Esophagus squamous epithelium (tissue), 5 donors: ENCODE data around the gene TLE6. TPM values are rescaled to one million over a fixed set of nuclear protein-coding genes. Genes with fewer than 3 reads are reported as not detected.
"Not testable (repeated sequence)": the region's sequence is repeated elsewhere in the genome, so short reads cannot be mapped to it uniquely, and the experiment has no call there.

Experiments used
- DNase-seq: peaks from one replicate; lab custom pipeline; 2025; lab: John Stamatoyannopoulos, UW
- H3K27ac ChIP-seq, 4 donors: fragments of 200-600 bp; sonication (generic); one replicate each; pipeline ENCODE4 v1.5.1; 2016 to 2019; ENCODE audit warnings: mild to moderate bottlenecking in 1 of 4
- H3K27me3 ChIP-seq, 4 donors: fragments of 200-600 bp; sonication (generic); 1 replicate in 3 of 4; 2 replicates in 1 of 4; pipeline versions ENCODE4 v1.5.1 to v1.6.0; 2017 to 2021; ENCODE audit warnings: antibody characterized with exemption in 1 of 4
- H3K36me3 ChIP-seq, 3 donors: fragments of 200-600 bp; sonication (generic); one replicate each; pipeline ENCODE4 v1.5.1; 2016 to 2019
- H3K4me1 ChIP-seq, 3 donors: fragments of 200-600 bp; sonication (generic); one replicate each; pipeline ENCODE4 v1.5.1; 2017 to 2019
- H3K4me3 ChIP-seq, 4 donors: fragments of 200-600 bp; sonication (generic); 1 replicate in 3 of 4; 2 replicates in 1 of 4; pipeline ENCODE4 v1.5.1; 2016 to 2019; ENCODE audit warnings: mild to moderate bottlenecking in 2 of 4, moderate library complexity in 1 of 4
- H3K9me3 ChIP-seq, 3 donors: fragments of 200-600 bp; sonication (generic); one replicate each; pipeline ENCODE4 v1.5.1; 2016 to 2019
- CTCF ChIP-seq, 6 experiments: fragments of 450-650 bp in 4 of 6; fragments of 200-600 bp in 2 of 6; sonication (generic) in 2 of 6; IDR thresholded peaks; one replicate each; pipeline ENCODE4 v1.5.1; 2016 to 2019; ENCODE audit warnings: antibody characterized with exemption in 6 of 6, mild to moderate bottlenecking in 4 of 6, moderate library complexity in 4 of 6
- POLR2A ChIP-seq, 4 donors: fragments of 450-650 bp; IDR thresholded peaks; one replicate each; pipeline ENCODE4 v1.6.1; 2017; ENCODE audit warnings: antibody characterized with exemption in 4 of 4, mild to moderate bottlenecking in 4 of 4, moderate library complexity in 3 of 4
- WGBS, 2 donors: methylation state at CpG; one replicate each; pipeline ENCODE4 v1.1.5; 2018; 5-methylcytosine and 5-hydroxymethylcytosine counted together
- intact Hi-C: fragments of 100-400 bp; cut with DNase I; formaldehyde crosslinking; loops from one replicate; pipeline ENCODE4 v1.15.0; 2022
- total RNA-seq, 4 donors: library from RNA; depleted of rRNA; stranded (reverse); fragments of >200 nt; gene quantifications; one replicate each; pipeline ENCODE4 v1.1.0, GENCODE V29; 2016
- donor health status: DM: yes; HTN: yes; CAD: no.

TLE6 gene
- total RNA-seq, 4 donors from 2014 or later: 0.59 to 3.3 (median 1.9) TPM; not detected in 1

GRCh38 chr19:2986951-2987524, 9.7 kb downstream of the TLE6 start:
- intact Hi-C loops: no loop called here
- Histone ChIP-seq H3K36me3 (no peaks in the 10 kb centered on the region), H3K9me3 (no peaks in the 10 kb centered on the region), H3K4me3 (no peak overlapping the region), H3K4me1 (peaks cover 17 to 25% (median 18%) of the 10 kb centered on the region in 3 donors), H3K27ac (no peak overlapping the region), H3K27me3 (peaks cover 0 to 21% (median 0%) of the 10 kb centered on the region in 4 donors)
- no peak for TF ChIP-seq POLR2A (IDR thresholded peaks at IDR 0.05)
- WGBS, 2 donors: 29 to 66% methylated on average over 1 to 7 of the region's 20 CpGs
- DNase-seq: no peak

GRCh38 chr19:2987797-2988196, 10.4 kb downstream of the TLE6 start:
- no peak overlapping the region for H3K27ac ChIP-seq
- WGBS, 2 donors: 80% methylated on average over 2 of the region's 12 CpGs; no CpG with 5 or more reads in 1 of the 2 donors
- DNase-seq: no peak
- no peak overlapping the region for H3K4me3 ChIP-seq
- H3K4me1 ChIP-seq: peaks cover 13 to 18% (median 13%) of the 10 kb centered on the region in 3 donors
- peaks cover 0 to 21% (median 0%) of the 10 kb centered on the region in 4 donors for H3K27me3 ChIP-seq
- no peak for TF ChIP-seq CTCF (IDR thresholded peaks at IDR 0.05)
- no peak for TF ChIP-seq POLR2A (IDR thresholded peaks at IDR 0.05)
- intact Hi-C loops: no loop called here
- H3K36me3 ChIP-seq: no peaks in the 10 kb centered on the region
- no peaks in the 10 kb centered on the region for H3K9me3 ChIP-seq

- intact Hi-C loops: no loop called here
- Histone ChIP-seq H3K36me3 (no peaks in the 10 kb centered on the region), H3K9me3 (no peaks in the 10 kb centered on the region), H3K4me3 (no peak overlapping the region), H3K27ac (no peak overlapping the region), H3K4me1 (peaks cover 5 to 10% (median 6%) of the 10 kb centered on the region in 3 donors), H3K27me3 (peaks cover 0 to 19% (median 0%) of the 10 kb centered on the region in 4 donors)
- no peak for TF ChIP-seq POLR2A (IDR thresholded peaks at IDR 0.05)
- no peak for TF ChIP-seq CTCF (IDR thresholded peaks at IDR 0.05)
- 89 to 100% methylated on average over 3 of the region's 3 CpGs for WGBS, 2 donors
- DNase-seq: no peak
These were observed 11.2 kb downstream of the TLE6 start for GRCh38 chr19:2988568-2988967.

- Histone ChIP-seq H3K27me3 (peaks cover 0 to 11% (median 0%) of the 10 kb centered on the region in 4 donors), H3K9me3 (no peaks in the 10 kb centered on the region), H3K36me3 (no peaks in the 10 kb centered on the region), H3K27ac (no peak overlapping the region), H3K4me3 (no peak overlapping the region), H3K4me1 (peaks cover 0 to 2% (median 0%) of the 10 kb centered on the region in 3 donors)
- intact Hi-C loops: no loop called here
- DNase-seq: no peak
- 95% methylated on average over 13 of the region's 15 CpGs; no CpG with 5 or more reads in 1 of the 2 donors for WGBS, 2 donors
- no peak for TF ChIP-seq POLR2A (IDR thresholded peaks at IDR 0.05)
- no peak for TF ChIP-seq CTCF (IDR thresholded peaks at IDR 0.05)
These were observed 12.0 kb downstream of the TLE6 start for GRCh38 chr19:2989236-2989946.

- DNase-seq, H3K27ac ChIP-seq, H3K4me1 ChIP-seq, H3K36me3 ChIP-seq, H3K9me3 ChIP-seq, H3K27me3 ChIP-seq, H3K4me3 ChIP-seq, intact Hi-C loops: not testable (repeated sequence)
- 86 to 95% methylated on average over 9 to 11 of the region's 11 CpGs for WGBS, 2 donors
These were observed 15.0 kb downstream of the TLE6 start for GRCh38 chr19:2992333-2992732.

GRCh38 chr19:2992958-2993357, 15.6 kb downstream of the TLE6 start:
- Histone ChIP-seq H3K27ac (no peak overlapping the region), H3K4me3 (no peak overlapping the region), H3K4me1 (no peaks in the 10 kb centered on the region), H3K36me3 (no peaks in the 10 kb centered on the region), H3K27me3 (no peaks in the 10 kb centered on the region), H3K9me3 (no peaks in the 10 kb centered on the region)
- WGBS, 2 donors: 39 to 64% methylated on average over 5 to 13 of the region's 14 CpGs
- DNase-seq: no peak
- TF ChIP-seq POLR2A (IDR thresholded peaks at IDR 0.05) (no peak), CTCF (IDR thresholded peaks at IDR 0.05) (no peak)
- intact Hi-C loops: no loop called here
